Cardiac fibroblast (primary cell): Measurements from ENCODE around the gene LEUTX.

Source experiments
- DNase-seq, 2 donors: peaks; one replicate each; pipeline versions ENCODE4 v3.0.0 to v3.0.0-alpha.2; 2010; ENCODE audit warnings: low read depth in 2 of 2
- H3K4me3 ChIP-seq, 2 donors: replicated peaks in 1 of 2; 1 replicate in 1 of 2; 2 replicates in 1 of 2; pipeline ENCODE4 v1.5.1; 2011; ENCODE audit warnings: low read depth in 2 of 2, low read length in 2 of 2, mild to moderate bottlenecking in 2 of 2, moderate library complexity in 1 of 2
- CTCF ChIP-seq: IDR thresholded peaks from one replicate; pipeline ENCODE4 v1.5.1; 2011; ENCODE audit warnings: low read depth, mild to moderate bottlenecking, low read length, inconsistent platforms

Gene LEUTX

GRCh38 chr19:39778763-39779162 lies at the start of gene LEUTX:
Gene LEUTX (plus strand): TSS chr19:39778854. CDS start chr19:39778921, 67 bp downstream.
- no peak within 1 kb of the TSS for H3K4me3 ChIP-seq
- no peak for DNase-seq
- no peak for TF ChIP-seq CTCF

GRCh38 chr19:39729594-39729993 lies 49.1 kb upstream of the LEUTX start:
- DNase-seq = no peak
- TF ChIP-seq CTCF = no peak
- H3K4me3 ChIP-seq = no peak overlapping the region

GRCh38 chr19:39731685-39732084 lies 47.0 kb upstream of the LEUTX start:
- no peak overlapping the region for H3K4me3 ChIP-seq
- DNase-seq = no peak
- TF ChIP-seq CTCF = no peak

- no peak for TF ChIP-seq CTCF
- no peak for DNase-seq
These were observed 44.8 kb upstream of the LEUTX start for GRCh38 chr19:39733841-39734240.

GRCh38 chr19:39735688-39736087 lies 43.0 kb upstream of the LEUTX start:
- TF ChIP-seq CTCF = no peak
- no peak for DNase-seq
- H3K4me3 ChIP-seq = no peak overlapping the region

More at GRCh38 chr19:39733841-39734240, 44.8 kb upstream of the LEUTX start:
- no peak overlapping the region for H3K4me3 ChIP-seq

GRCh38 chr19:39736088-39736487 lies 42.6 kb upstream of the LEUTX start:
- no peak for DNase-seq
- no peak overlapping the region for H3K4me3 ChIP-seq
- no peak for TF ChIP-seq CTCF

GRCh38 chr19:39737351-39737750 lies 41.3 kb upstream of the LEUTX start:
- H3K4me3 ChIP-seq = no peak overlapping the region
- DNase-seq = no peak
- TF ChIP-seq CTCF = no peak
